ENCODE data around the gene LPP. TPM values are rescaled to one million over a fixed set of nuclear protein-coding genes. Genes with fewer than 3 reads are reported as not detected.

LPP gene
- total RNA-seq, 1 experiment from 2014 or later: 17.4 TPM

GRCh38 chr3:188468662-188469061 is 314.7 kb downstream of the LPP start:
- no peak for DNase-seq (ENCODE audit: low read depth)

- DNase-seq (ENCODE audit: low read depth): no peak
Measured at GRCh38 chr3:188469228-188469885, 315.4 kb downstream of the LPP start.

- DNase-seq (ENCODE audit: low read depth): no peak
Measured at GRCh38 chr3:188470508-188471130, 316.7 kb downstream of the LPP start.

- DNase-seq (ENCODE audit: low read depth): no peak
Measured at GRCh38 chr3:188471723-188472122, 317.8 kb downstream of the LPP start.

GRCh38 chr3:188472336-188472735 is 318.4 kb downstream of the LPP start:
- DNase-seq (ENCODE audit: low read depth): no peak

- no peak for DNase-seq (ENCODE audit: low read depth)
Measured at GRCh38 chr3:188473045-188473444, 319.1 kb downstream of the LPP start.

GRCh38 chr3:188473591-188474288 is 319.8 kb downstream of the LPP start:
- no peak for DNase-seq (ENCODE audit: low read depth)

- no peak for DNase-seq (ENCODE audit: low read depth)
Measured at GRCh38 chr3:188476935-188477334, 323.0 kb downstream of the LPP start.

- no peak for DNase-seq (ENCODE audit: low read depth)
Measured at GRCh38 chr3:188480011-188480410, 326.1 kb downstream of the LPP start.

- no peak for DNase-seq (ENCODE audit: low read depth)
Measured at GRCh38 chr3:188482929-188483328, 329.0 kb downstream of the LPP start.

GRCh38 chr3:188486126-188486525 is 332.2 kb downstream of the LPP start:
- DNase-seq (ENCODE audit: low read depth): peak; percentile 52

GRCh38 chr3:188486952-188487351 is 333.0 kb downstream of the LPP start:
- no peak for DNase-seq (ENCODE audit: low read depth)

- no peak for DNase-seq (ENCODE audit: low read depth)
Measured at GRCh38 chr3:188487652-188488051, 333.7 kb downstream of the LPP start.

GRCh38 chr3:188488801-188489200 is 334.8 kb downstream of the LPP start:
- DNase-seq (ENCODE audit: low read depth): no peak

- no peak for DNase-seq (ENCODE audit: low read depth)
Measured at GRCh38 chr3:188489639-188490405, 335.9 kb downstream of the LPP start.

GRCh38 chr3:188490416-188490815 is 336.5 kb downstream of the LPP start:
- DNase-seq (ENCODE audit: low read depth): no peak

GRCh38 chr3:188491276-188491687 is 337.3 kb downstream of the LPP start:
- DNase-seq (ENCODE audit: low read depth): no peak

GRCh38 chr3:188496390-188496789 is 342.4 kb downstream of the LPP start:
- no peak for DNase-seq (ENCODE audit: low read depth)

GRCh38 chr3:188497021-188497420 is 343.1 kb downstream of the LPP start:
- peak; percentile 60 for DNase-seq (ENCODE audit: low read depth)

GRCh38 chr3:188503647-188504046 is 349.7 kb downstream of the LPP start:
- DNase-seq (ENCODE audit: low read depth): no peak

GRCh38 chr3:188505151-188505550 is 351.2 kb downstream of the LPP start:
- DNase-seq (ENCODE audit: low read depth): no peak

GRCh38 chr3:188505911-188506310 is 352.0 kb downstream of the LPP start:
- DNase-seq (ENCODE audit: low read depth): no peak
